Uterus (tissue), 2 donors: ENCODE results near the gene REV3L.

Experiments
- POLR2A ChIP-seq, 2 donors: fragments of 450-650 bp; IDR thresholded peaks; one replicate each; pipeline ENCODE4 v1.6.1; 2016; ENCODE audit warnings: antibody characterized with exemption in 2 of 2, mild to moderate bottlenecking in 1 of 2, moderate library complexity in 1 of 2
- TF ChIP-seq, protein P1 (sequence below), 4 experiments: fragments of 200-600 bp in 2 of 4; fragments of 450-650 bp in 2 of 4; sonication (generic) in 2 of 4; IDR thresholded peaks; one replicate each; pipeline ENCODE4 v1.5.1; 2016 to 2019; ENCODE audit warnings: antibody characterized with exemption in 4 of 4, mild to moderate bottlenecking in 2 of 4, moderate library complexity in 1 of 4

DNA sequence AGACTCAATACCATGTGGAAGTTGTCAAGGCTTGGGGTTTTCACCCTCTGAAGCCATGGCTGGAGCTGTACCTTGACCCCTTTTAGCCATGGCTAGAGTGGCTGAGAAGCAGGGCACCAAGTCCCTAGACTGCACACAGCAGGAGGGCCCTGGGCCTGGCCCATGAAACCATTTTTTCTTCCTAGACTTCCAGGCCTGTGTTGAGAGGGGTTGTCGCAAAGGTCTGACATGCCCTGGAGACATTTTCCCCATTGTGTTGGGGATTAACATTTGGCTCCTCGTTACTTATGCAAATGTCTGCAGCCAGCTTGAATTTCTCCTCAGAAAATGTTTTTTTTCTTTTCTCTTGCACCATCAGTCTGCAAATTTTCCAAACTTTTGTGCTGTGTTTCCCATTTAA lies 199.3 kb downstream of the REV3L start:
- TF ChIP-seq POLR2A (IDR thresholded peaks at IDR 0.05), result no peak
- TF ChIP-seq, protein P1, sequence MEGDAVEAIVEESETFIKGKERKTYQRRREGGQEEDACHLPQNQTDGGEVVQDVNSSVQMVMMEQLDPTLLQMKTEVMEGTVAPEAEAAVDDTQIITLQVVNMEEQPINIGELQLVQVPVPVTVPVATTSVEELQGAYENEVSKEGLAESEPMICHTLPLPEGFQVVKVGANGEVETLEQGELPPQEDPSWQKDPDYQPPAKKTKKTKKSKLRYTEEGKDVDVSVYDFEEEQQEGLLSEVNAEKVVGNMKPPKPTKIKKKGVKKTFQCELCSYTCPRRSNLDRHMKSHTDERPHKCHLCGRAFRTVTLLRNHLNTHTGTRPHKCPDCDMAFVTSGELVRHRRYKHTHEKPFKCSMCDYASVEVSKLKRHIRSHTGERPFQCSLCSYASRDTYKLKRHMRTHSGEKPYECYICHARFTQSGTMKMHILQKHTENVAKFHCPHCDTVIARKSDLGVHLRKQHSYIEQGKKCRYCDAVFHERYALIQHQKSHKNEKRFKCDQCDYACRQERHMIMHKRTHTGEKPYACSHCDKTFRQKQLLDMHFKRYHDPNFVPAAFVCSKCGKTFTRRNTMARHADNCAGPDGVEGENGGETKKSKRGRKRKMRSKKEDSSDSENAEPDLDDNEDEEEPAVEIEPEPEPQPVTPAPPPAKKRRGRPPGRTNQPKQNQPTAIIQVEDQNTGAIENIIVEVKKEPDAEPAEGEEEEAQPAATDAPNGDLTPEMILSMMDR (IDR thresholded peaks at IDR 0.05), result no peak
